Left renal cortex interstitium (tissue), 4 donors: ENCODE measurements around the gene EMC9. TPM values are rescaled to one million over a fixed set of nuclear protein-coding genes. Genes with fewer than 3 reads are reported as not detected.

Experiments used
- DNase-seq, 4 donors: peaks; one replicate each; pipeline ENCODE4 v3.0.0-alpha.2; 2013; ENCODE audit warnings: low read depth in 4 of 4, low spot score in 2 of 4, missing footprints in 1 of 4
- polyA plus RNA-seq, 4 donors: library from polyadenylated mRNA; unstranded; fragments of 120-200 nt; gene quantifications; one replicate each; pipeline ENCODE4 v1.2.1, GENCODE V29; 2013; ENCODE audit not compliant: insufficient read length in 4 of 4

EMC9 gene, protein sequence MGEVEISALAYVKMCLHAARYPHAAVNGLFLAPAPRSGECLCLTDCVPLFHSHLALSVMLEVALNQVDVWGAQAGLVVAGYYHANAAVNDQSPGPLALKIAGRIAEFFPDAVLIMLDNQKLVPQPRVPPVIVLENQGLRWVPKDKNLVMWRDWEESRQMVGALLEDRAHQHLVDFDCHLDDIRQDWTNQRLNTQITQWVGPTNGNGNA
- polyA plus RNA-seq = 10 to 100 TPM; 12.3 to 29.3 (median 22.3) TPM

- DNase-seq = peak; percentile 98 to 100 (median 99)
These were observed at the start of gene EMC9 for GRCh38 chr14:24141097-24141880. Gene EMC9, minus strand, starts transcription at chr14:24141591. Its CDS starts 287 bp downstream, at chr14:24141304.

DNA sequence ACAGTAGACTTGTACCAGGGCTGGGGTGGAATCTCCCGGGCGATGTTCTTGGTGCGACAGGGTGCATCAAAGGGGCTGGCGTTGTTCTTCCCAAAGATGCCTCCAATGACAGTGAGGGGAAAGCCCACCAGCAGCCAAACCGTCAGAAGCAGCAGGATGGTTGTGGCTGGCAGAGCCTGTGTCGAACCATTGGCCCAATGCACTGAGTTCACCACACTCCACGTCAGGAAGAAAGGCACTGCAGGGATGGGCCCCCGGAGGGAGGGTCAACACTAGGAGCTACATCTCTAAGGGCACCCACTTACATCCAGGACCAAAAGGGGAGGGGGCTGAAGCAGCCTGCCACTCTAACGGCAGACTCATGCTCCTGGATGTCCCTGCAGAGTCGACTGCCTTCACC is 49.0 kb upstream of the EMC9 start:
- no peak for DNase-seq

- no peak for DNase-seq
These were observed 48.1 kb upstream of the EMC9 start for GRCh38 chr14:24189460-24189859.

DNA sequence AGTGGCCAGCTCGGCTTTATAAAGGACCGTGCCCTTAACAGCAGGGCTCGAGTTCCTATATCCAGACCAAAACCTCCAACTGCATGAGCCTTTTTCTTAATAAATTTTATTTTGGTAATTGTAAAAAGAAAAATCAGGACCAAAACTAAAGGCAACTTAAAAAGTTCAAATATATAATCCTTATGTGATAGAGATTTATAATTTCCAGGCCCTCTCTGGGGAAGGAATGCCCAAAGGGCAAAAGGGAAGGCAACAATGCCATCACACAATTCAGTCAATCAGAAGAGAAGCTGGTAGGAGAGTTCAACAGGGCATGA is 47.6 kb upstream of the EMC9 start:
- no peak for DNase-seq

- peak in 3 of 4 donors; percentile 83 to 95 (median 87) for DNase-seq
These were observed 47.1 kb upstream of the EMC9 start, which contains the start of gene IPO4 for GRCh38 chr14:24188251-24189058. Gene IPO4, minus strand, starts transcription at chr14:24188816. Its CDS starts 29 bp downstream, at chr14:24188787.

GRCh38 chr14:24187539-24187915 is 46.1 kb upstream of the EMC9 start:
- DNase-seq = no peak

DNA sequence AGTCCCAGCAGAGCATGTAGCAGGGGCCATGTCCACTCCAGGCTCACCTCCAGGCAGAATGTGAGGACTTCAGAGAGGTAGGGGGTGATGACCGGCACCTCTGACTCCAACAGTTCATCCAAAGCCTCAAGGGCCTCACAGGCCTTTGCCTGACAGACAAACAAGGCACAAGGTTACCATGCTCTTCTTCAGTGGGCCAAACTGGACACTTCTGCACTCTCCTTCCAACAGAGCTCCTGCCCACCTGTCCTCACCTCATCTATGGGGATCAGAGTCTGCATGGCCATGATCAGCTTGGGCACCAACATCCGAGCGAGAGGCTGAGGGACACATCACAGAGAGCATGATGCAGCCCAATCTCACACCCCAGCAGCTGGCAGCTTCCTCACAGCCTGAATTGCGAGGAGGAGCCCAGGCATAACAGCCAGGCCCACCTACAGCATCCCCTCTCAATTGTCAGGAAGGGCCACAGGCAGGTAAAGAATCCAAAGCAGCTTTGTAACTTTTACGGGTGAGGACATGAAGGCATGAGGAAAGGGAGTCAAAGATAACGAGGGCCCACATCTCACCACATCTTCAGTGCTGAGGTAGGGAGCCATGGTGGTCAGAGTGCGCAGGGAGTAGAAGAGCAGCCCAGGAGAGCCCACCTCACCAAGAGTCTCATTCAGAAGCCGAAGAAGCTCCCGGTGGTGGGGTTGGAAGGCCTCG is 45.6 kb upstream of the EMC9 start:
- DNase-seq = no peak

GRCh38 chr14:24185741-24186140 is 44.4 kb upstream of the EMC9 start:
- no peak for DNase-seq

- no peak for DNase-seq
These were observed 43.6 kb upstream of the EMC9 start for GRCh38 chr14:24185026-24185425.

- DNase-seq = no peak
These were observed 42.9 kb upstream of the EMC9 start for GRCh38 chr14:24184104-24184970.

DNA sequence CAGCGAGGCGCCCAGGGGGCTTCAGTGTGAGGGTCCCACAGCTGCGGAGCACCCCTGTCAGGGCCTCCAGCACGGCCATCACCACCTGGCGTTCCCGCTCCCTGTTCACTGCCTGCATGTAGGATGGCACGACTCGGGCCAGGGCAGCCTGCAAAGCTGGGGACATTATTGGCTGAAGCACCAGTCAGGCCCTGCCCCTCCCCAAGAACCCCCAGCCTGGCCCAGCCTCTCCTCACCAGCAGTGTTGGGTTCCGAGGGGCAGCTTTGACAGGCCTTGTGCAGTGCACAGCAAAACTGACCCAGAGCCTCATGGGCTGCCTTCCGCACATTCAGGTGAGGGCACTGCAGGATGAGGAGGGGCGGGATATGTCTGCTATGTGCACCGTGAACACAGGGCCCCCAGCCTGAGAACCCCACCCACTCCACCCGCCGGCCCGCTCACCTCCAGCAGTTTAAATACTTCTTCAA is 41.7 kb upstream of the EMC9 start:
- DNase-seq = no peak

DNA sequence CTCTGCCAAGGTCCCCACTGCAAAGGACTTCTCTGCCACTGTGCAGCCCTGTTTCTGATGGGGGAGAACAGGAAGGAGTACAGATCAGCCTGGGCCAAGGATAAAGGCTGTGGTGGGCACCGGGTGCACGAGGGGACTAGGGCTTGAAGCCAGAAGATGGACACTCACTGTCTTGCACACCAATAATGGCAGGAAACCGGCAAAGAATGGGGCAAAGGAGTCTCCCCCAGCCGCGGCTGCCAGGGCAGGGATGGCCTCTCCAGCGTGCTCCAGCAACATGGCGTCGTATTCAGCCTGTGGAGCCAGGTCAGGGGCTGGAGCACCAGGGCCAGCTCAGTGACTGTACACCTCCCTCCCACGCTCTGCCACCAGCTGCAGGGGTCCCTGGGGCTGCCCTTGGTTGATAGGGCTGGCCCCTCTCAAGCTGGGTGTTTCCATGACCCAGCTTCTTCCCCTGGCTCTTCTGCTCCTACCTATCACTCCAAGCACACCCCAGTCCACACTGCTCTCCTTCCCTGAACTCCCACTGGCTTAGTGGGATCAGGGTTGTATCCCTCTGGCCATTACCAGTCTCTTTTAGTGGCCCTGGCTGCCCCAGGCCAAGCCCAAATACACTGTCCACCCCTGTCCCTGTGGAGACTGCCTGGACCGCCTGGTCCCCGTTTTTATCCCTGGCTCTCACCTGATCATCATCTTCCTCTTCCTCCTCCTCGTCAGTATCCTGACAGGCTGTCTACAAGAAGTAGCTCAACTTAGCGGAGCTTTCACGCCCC is 40.9 kb upstream of the EMC9 start:
- DNase-seq = no peak

DNA sequence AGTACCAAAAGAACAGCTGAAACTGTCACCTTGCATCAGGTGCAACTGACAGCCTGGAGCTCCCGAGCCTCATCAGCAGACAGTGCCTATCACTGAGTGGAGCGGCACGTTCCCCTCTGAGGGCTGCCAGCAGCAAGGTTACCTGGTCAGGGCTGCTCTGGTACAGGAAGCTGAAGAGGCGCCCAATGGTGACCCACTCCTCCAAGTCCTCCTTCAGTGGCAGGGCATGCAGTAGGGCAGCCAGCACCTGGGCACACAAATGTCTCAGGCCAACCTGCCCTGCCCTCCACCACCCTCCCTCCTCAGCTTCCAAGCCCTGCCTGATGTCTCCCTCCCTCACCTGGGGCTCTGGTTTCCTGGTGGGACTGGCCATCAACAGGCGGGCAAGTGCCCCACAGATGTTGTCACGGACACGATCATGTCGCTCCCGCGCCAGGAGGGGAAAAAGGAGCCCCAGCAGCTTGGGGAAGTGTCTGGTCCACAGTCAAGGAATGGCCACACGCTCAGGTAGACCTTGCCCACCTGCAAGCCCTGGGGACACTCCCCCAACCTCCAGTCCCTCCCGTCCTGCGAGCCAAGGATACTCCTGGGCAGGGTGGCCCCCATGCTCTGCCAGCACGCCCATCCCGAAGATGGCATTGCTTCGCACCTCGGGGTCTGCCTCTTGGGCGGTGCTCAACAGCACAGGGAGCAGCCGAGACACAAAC is 40.1 kb upstream of the EMC9 start:
- no peak for DNase-seq

DNA sequence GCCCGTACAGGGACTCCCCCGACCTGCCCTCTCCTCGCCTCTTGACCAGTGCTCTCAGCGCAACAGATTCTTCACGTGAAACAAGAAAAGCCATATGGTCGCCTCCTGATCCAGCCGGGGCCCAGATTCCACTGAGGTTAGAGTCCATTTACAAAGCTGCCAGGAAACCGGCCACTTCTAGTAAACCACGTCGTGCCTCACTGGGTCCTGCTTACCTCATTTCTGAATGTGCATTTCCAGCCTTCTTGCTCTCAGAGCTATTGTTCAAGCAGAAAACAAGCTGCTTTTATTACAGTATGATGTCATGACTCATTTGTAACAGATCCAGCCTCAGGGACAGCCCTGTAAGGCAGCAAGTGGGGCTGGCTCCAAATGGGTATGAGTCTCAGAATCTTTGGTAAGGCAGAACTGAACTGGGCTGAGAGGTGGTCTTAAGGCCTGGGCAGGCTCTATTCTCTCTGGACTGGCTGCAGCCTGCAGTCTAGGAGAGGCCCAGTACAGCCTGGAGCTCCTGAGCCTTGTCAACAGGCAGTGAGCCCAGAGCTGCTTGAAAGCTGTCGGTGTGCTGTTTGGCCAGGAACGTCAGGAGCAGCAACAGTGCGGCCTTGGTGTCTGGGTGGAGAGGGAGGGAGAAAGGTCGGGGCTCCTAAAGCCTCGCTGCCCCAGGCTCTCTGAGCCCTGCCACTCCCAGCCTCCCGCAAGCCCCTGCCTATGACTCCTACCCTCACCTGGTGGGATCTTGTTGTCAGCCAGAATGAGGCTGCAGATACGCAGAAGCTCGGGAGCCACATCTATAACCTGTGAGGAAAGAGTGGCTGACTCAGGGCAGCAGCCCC is 38.8 kb upstream of the EMC9 start:
- DNase-seq = no peak

DNA sequence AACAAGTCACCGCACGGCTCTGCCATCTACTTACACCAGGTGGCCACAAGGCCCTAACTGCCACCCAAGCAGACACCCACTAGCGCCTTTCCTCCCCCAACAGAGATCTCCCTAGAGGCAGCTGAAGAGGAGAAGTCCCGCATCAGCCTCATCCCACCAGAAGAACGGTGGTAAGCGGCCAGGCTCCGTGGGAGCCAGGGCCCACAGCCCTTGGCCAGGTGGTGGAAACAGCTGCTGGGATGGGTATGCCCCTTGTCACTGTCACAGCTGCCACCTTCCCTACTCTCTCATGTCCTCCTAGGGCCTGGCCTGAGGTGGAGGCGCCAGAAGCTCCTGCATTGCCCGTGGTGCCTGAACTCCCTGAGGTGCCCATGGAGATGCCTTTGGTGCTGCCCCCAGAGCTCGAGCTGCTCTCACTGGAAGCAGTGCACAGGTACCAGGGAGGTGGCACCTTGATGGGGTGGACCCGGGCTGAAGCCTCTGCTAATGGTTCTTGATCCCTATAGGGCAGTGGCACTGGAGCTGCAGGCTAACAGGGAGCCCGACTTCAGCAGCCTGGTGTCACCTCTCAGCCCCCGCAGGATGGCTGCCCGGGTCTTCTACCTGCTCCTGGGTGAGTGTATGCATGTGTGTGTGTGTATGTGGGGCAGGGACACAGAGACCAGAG is 38.0 kb upstream of the EMC9 start:
- no peak for DNase-seq

DNA sequence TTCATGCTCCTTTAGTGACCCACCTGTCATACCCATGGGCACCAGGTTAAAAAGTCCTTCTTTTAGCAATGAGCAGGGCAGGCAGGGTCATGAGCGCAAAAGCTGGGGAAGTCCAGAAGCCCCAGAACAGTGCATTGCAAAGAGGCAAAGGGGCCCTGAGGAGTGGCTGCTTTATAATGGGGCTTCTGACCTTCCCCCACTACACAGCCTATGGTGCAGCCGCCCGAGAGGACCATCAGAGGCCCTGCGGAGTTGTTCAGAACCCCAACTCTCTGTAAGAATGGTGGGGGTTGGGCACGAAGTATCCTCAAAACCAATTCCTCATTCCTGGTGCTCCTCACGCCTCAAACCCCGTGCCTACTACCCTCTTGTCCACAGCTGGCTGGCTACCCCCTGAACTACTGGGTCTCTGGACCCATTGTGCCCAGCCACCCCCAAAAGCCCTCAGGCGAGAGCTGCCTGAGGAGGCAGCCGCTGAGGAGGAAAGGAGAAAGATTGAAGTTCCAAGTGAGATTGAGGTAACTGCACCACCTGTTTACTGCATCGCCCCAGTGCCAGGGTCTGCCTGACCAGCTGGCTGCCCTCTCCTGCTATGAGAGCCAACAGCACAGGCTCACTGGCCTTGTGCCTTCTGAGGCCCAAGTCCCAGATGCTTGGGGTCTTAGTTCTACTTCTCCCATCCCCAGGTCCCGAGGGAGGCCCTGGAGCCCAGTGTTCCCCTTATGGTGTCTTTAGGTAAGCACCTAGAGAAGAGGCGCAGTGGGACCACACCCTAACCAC is 37.2 kb upstream of the EMC9 start:
- DNase-seq = no peak
